ENCODE results near the gene VWA2.

The VWA2 gene

GRCh38 chr10:114286921-114287320, 47.9 kb downstream of the VWA2 start:
- no peak overlapping the region for H3K27ac ChIP-seq
- no peak for TF ChIP-seq ZFX (IDR thresholded peaks at IDR 0.05)
- TF ChIP-seq, protein P1, sequence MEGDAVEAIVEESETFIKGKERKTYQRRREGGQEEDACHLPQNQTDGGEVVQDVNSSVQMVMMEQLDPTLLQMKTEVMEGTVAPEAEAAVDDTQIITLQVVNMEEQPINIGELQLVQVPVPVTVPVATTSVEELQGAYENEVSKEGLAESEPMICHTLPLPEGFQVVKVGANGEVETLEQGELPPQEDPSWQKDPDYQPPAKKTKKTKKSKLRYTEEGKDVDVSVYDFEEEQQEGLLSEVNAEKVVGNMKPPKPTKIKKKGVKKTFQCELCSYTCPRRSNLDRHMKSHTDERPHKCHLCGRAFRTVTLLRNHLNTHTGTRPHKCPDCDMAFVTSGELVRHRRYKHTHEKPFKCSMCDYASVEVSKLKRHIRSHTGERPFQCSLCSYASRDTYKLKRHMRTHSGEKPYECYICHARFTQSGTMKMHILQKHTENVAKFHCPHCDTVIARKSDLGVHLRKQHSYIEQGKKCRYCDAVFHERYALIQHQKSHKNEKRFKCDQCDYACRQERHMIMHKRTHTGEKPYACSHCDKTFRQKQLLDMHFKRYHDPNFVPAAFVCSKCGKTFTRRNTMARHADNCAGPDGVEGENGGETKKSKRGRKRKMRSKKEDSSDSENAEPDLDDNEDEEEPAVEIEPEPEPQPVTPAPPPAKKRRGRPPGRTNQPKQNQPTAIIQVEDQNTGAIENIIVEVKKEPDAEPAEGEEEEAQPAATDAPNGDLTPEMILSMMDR (conservative IDR thresholded peaks at IDR 0.05), result no peak

DNA sequence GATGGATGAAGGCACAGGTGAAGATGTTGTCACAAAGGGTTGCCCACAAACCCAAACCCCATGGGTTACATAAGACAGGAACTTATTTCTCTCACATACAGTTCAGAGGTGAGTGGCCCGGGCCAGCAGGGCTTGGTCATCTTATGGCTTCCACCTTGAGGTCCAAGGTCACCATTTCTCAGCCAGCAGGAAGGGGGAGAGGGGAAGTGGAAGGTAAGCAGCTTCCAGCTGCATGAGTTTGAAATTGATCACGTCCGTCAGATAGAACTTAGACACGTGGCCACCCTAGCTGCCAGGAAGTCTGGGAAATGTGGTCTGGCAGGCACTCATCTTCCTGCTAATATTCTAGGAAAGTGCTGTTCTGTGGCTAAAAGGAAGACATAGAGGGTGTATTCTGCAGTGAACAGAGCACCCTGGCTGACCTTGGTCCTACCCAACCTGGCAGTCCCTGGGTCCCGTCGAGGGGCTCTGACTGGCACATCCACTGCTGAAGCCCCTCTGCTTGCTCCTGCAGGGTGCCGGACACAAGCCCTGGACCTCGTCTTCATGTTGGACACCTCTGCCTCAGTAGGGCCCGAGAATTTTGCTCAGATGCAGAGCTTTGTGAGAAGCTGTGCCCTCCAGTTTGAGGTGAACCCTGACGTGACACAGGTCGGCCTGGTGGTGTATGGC, 49.5 kb downstream of the VWA2 start:
- TF ChIP-seq ZFX (IDR thresholded peaks at IDR 0.05), result no peak
- TF ChIP-seq, protein P1 (conservative IDR thresholded peaks at IDR 0.05), result no peak
- no peak overlapping the region for H3K27ac ChIP-seq

DNA sequence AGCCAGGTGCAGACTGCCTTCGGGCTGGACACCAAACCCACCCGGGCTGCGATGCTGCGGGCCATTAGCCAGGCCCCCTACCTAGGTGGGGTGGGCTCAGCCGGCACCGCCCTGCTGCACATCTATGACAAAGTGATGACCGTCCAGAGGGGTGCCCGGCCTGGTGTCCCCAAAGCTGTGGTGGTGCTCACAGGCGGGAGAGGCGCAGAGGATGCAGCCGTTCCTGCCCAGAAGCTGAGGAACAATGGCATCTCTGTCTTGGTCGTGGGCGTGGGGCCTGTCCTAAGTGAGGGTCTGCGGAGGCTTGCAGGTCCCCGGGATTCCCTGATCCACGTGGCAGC, 50.0 kb downstream of the VWA2 start:
- TF ChIP-seq ZFX (IDR thresholded peaks at IDR 0.05), result no peak
- TF ChIP-seq, protein P1 (conservative IDR thresholded peaks at IDR 0.05), result no peak
- no peak overlapping the region for H3K27ac ChIP-seq

- TF ChIP-seq, protein P1 (conservative IDR thresholded peaks at IDR 0.05), result no peak
- no peak for TF ChIP-seq ZFX (IDR thresholded peaks at IDR 0.05)
- no peak overlapping the region for H3K27ac ChIP-seq
These were observed 51.0 kb downstream of the VWA2 start for GRCh38 chr10:114290038-114290437.

GRCh38 chr10:114291076-114291475, 52.0 kb downstream of the VWA2 start:
- TF ChIP-seq, protein P1 (conservative IDR thresholded peaks at IDR 0.05), result no peak
- TF ChIP-seq ZFX (IDR thresholded peaks at IDR 0.05), result no peak
- H3K27ac ChIP-seq, result no peak overlapping the region

GRCh38 chr10:114291516-114291915, 52.5 kb downstream of the VWA2 start:
- no peak for TF ChIP-seq ZFX (IDR thresholded peaks at IDR 0.05)
- TF ChIP-seq, protein P1 (conservative IDR thresholded peaks at IDR 0.05), result no peak
- no peak overlapping the region for H3K27ac ChIP-seq

- no peak for TF ChIP-seq ZFX (IDR thresholded peaks at IDR 0.05)
- TF ChIP-seq, protein P1 (conservative IDR thresholded peaks at IDR 0.05), result no peak
- no peak overlapping the region for H3K27ac ChIP-seq
These were observed 54.0 kb downstream of the VWA2 start for GRCh38 chr10:114293075-114293474.

Data from C4-2B (cell line).